Measurements from ENCODE around the gene PDE9A.

Gene PDE9A

DNA sequence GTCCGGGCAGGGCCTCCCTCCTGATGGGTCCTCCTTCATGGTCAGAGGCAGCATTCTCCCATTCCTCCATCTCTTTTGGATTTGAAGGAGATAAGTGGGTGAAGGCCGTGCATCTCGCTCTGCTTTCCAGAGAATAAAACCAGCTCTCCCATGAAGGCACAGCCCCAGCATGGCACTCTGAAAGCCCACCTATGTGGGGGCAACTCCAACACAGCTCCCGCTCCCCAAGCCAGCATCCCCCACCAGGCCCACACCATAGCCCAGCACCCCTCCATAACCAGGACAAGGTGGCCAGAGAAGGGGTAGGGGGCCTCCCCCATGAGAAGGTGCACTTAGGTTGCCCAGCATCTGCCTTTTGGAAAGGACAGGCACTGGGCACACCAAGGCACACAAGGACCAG lies 112.2 kb downstream of the PDE9A start:
- Histone ChIP-seq H3K27ac (ENCODE audit: low read depth in 2 of 2, low read length in 2 of 2) (no peak overlapping the region), H3K9me3 (ENCODE audit: control insufficient read depth in 2 of 2, low read length in 2 of 2) (no peaks in the 10 kb centered on the region), H3K4me3 (ENCODE audit: low read length in 2 of 2) (no peak overlapping the region), H3K9ac (ENCODE audit: low read depth in 1 of 2, low read length in 2 of 2) (no peak overlapping the region), H3K4me1 (ENCODE audit: control insufficient read depth in 2 of 2, insufficient read depth in 2 of 2, low read length in 2 of 2) (no peaks in the 10 kb centered on the region), H3K36me3 (ENCODE audit: control insufficient read depth in 2 of 2, insufficient read depth in 2 of 2, low read length in 2 of 2) (peaks cover 61 to 74% of the 10 kb centered on the region in 2 donors), H3K27me3 (ENCODE audit: control insufficient read depth in 2 of 2, insufficient read depth in 2 of 2, low read length in 2 of 2) (no peaks in the 10 kb centered on the region)

DNA sequence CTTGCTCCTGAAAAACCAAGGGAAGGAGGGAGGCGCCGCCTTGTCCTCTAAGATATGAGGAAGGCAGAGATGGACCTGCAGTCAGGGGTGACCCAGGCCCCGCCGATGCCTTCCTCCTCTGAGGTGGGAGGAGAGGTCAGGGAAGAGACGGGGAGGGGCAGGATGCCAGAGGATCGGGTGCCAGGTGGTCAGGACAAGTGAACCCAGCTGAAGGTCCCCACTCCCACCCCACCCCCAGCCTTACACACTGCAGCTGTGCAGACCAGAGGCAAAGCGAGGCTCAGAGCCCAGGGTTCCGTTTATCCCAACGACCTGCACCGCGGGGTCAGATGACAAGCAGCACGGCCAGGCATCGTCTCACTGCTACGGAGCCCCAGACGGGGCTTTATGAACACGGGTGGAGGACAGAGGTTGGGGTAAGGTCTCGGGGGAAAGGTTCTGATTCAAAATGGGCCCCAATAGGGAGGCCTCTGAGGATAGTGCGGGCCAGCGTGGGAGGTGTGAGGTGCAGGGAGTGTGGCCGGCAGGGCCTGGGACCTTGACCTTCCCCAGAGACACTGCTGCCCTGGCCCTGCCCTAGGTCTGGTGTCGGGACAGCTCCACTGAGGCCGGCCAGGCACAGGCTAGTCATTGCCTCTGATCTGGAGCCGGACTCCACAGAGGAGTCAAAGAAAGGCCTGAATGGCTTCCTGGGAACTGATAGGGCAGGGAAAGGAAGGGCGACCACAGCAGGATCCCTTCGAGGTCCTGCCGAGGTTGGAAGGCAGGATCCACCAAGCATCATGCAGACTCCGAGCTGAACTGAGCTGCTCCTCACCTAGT lies 113.5 kb downstream of the PDE9A start:
- peaks cover 64 to 75% of the 10 kb centered on the region in 2 donors for H3K36me3 ChIP-seq (ENCODE audit: control insufficient read depth in 2 of 2, insufficient read depth in 2 of 2, low read length in 2 of 2)
- H3K9ac ChIP-seq (ENCODE audit: low read depth in 1 of 2, low read length in 2 of 2): no peak overlapping the region
- no peaks in the 10 kb centered on the region for H3K4me1 ChIP-seq (ENCODE audit: control insufficient read depth in 2 of 2, insufficient read depth in 2 of 2, low read length in 2 of 2)
- H3K27me3 ChIP-seq (ENCODE audit: control insufficient read depth in 2 of 2, insufficient read depth in 2 of 2, low read length in 2 of 2): no peaks in the 10 kb centered on the region
- H3K9me3 ChIP-seq (ENCODE audit: control insufficient read depth in 2 of 2, low read length in 2 of 2): no peaks in the 10 kb centered on the region
- no peak overlapping the region for H3K4me3 ChIP-seq (ENCODE audit: low read length in 2 of 2)
- H3K27ac ChIP-seq (ENCODE audit: low read depth in 2 of 2, low read length in 2 of 2): no peak overlapping the region

DNA sequence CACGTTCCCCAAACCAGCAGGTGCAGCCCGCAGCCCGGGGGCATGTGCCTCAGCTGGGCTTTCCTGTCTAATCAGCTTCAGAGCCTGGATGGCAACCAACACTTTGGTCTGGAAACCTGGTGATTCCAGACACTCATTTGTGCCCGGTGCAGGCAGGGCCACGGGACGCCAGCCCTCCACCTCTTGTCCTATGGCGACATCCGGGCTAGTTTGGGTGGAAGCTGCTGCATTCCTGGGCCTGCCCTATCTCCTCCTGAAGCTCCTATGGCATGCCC lies 114.1 kb downstream of the PDE9A start:
- H3K9me3 ChIP-seq (ENCODE audit: control insufficient read depth in 2 of 2, low read length in 2 of 2): no peaks in the 10 kb centered on the region
- H3K4me1 ChIP-seq (ENCODE audit: control insufficient read depth in 2 of 2, insufficient read depth in 2 of 2, low read length in 2 of 2): no peaks in the 10 kb centered on the region
- no peak overlapping the region for H3K27ac ChIP-seq (ENCODE audit: low read depth in 2 of 2, low read length in 2 of 2)
- H3K36me3 ChIP-seq (ENCODE audit: control insufficient read depth in 2 of 2, insufficient read depth in 2 of 2, low read length in 2 of 2): peaks cover 59 to 77% of the 10 kb centered on the region in 2 donors
- H3K27me3 ChIP-seq (ENCODE audit: control insufficient read depth in 2 of 2, insufficient read depth in 2 of 2, low read length in 2 of 2): no peaks in the 10 kb centered on the region
- no peak overlapping the region for H3K9ac ChIP-seq (ENCODE audit: low read depth in 1 of 2, low read length in 2 of 2)
- H3K4me3 ChIP-seq (ENCODE audit: low read length in 2 of 2): no peak overlapping the region

DNA sequence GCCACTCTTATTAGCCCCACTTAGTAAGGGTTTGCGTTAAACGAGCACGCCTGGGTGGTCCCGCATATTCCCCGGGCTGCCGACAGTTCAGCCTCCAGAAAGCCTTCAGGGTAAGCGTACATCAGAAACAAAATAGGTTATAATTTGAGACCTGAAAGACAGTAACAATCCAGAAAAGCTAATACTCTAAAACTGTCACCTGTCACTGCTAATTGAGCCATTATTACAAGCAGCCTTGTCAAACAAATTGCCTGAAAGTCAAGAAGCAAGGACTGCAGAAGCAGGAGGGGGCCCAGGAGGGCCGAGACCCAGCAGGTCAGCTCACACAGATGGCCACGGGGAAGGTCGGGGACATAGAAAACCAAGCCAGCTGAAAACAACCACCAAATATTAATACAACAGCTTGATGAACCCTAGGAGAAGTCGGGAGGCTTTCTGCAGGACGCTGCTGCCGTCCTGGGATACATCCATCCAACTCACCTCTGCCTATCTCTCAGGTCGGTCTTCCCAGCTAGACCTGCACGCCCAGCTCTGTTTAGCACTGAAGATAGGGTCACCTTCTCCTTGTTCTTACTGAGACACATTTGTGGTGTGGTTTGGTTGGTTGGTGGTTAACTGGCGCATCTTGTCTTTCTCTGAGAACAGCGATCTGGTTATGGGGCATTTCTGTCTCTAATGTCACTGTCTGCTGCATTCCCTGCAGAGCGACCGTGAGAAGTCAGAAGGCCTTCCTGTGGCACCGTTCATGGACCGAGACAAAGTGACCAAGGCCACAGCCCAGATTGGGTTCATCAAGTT lies 115.1 kb downstream of the PDE9A start:
- no peaks in the 10 kb centered on the region for H3K4me1 ChIP-seq (ENCODE audit: control insufficient read depth in 2 of 2, insufficient read depth in 2 of 2, low read length in 2 of 2)
- H3K9ac ChIP-seq (ENCODE audit: low read depth in 1 of 2, low read length in 2 of 2): no peak overlapping the region
- no peak overlapping the region for H3K27ac ChIP-seq (ENCODE audit: low read depth in 2 of 2, low read length in 2 of 2)
- no peaks in the 10 kb centered on the region for H3K9me3 ChIP-seq (ENCODE audit: control insufficient read depth in 2 of 2, low read length in 2 of 2)
- H3K36me3 ChIP-seq (ENCODE audit: control insufficient read depth in 2 of 2, insufficient read depth in 2 of 2, low read length in 2 of 2): peaks cover 56 to 72% of the 10 kb centered on the region in 2 donors
- H3K27me3 ChIP-seq (ENCODE audit: control insufficient read depth in 2 of 2, insufficient read depth in 2 of 2, low read length in 2 of 2): no peaks in the 10 kb centered on the region
- no peak overlapping the region for H3K4me3 ChIP-seq (ENCODE audit: low read length in 2 of 2)

DNA sequence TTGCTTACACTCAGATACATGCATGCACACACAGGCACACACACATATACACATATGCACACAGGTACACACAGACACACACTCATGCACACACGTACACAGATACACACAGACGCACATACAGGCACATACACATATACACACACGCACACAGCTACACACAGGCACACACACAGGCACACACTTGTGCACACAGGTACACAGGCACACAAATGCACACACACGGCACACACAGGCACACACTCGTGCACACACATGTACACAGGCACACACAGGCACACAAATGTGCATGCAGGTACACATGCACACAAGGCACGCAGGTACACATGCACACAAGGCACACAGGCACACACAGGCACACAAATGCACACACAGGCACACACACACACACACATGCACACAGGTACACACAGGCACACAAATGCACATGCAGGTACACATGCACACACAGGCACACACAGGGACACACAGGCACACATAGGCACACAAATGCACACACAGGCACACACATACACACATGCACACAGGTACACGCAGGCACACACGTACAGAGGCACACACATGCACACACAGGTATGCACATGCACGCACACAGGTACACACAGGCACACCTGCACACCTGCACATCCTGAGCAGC lies 115.9 kb downstream of the PDE9A start:
- Histone ChIP-seq H3K36me3 (ENCODE audit: control insufficient read depth in 2 of 2, insufficient read depth in 2 of 2, low read length in 2 of 2) (peaks cover 50 to 64% of the 10 kb centered on the region in 2 donors), H3K9me3 (ENCODE audit: control insufficient read depth in 2 of 2, low read length in 2 of 2) (no peaks in the 10 kb centered on the region), H3K9ac (ENCODE audit: low read depth in 1 of 2, low read length in 2 of 2) (no peak overlapping the region), H3K4me3 (ENCODE audit: low read length in 2 of 2) (no peak overlapping the region), H3K4me1 (ENCODE audit: control insufficient read depth in 2 of 2, insufficient read depth in 2 of 2, low read length in 2 of 2) (no peaks in the 10 kb centered on the region), H3K27ac (ENCODE audit: low read depth in 2 of 2, low read length in 2 of 2) (no peak overlapping the region), H3K27me3 (ENCODE audit: control insufficient read depth in 2 of 2, insufficient read depth in 2 of 2, low read length in 2 of 2) (no peaks in the 10 kb centered on the region)

DNA sequence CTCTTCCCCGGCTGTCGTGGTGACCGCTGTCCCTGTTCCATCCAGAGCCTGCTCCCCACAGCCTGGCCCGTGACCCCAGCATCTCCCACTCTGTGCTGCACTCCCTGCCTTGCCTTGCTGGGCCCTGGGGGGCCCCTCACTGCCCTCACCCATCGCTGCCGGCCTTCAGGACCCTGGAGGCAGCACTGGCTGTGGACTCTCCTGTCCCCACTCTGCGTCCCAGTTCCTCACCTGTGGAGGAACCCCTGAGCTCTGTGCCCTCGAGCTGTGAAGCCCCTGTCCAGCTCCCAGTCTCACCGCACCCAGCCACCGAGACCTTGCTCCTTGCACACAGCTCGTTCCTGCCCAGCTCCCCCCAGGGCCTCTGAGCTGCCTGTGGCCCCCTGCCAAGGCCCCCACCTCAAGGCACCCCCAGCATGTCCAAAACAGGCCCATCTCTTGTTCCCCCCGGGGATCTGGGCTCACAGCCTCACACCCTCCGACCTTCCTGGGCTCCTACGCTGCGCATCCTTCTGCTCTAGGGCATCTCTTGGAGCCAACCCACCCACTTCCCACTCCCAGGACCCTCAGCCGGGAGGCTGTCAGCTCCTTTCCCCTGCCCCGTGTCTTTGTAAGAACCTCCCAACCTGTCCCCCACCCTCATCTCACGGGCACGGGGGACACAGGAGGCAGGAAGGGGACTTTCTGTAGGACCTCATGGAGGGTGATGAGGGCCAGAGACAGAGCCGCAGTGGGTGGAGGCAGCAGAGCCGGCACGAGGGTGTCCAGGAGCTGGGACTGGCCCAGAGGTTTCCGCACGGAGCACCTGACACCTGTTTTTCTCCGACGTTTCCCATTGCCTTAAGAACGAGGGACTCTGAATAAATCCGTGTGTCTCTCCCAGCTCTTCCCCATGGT lies 116.6 kb downstream of the PDE9A start:
- H3K27ac ChIP-seq (ENCODE audit: low read depth in 2 of 2, low read length in 2 of 2): no peak overlapping the region
- no peaks in the 10 kb centered on the region for H3K4me1 ChIP-seq (ENCODE audit: control insufficient read depth in 2 of 2, insufficient read depth in 2 of 2, low read length in 2 of 2)
- no peaks in the 10 kb centered on the region for H3K9me3 ChIP-seq (ENCODE audit: control insufficient read depth in 2 of 2, low read length in 2 of 2)
- H3K9ac ChIP-seq (ENCODE audit: low read depth in 1 of 2, low read length in 2 of 2): no peak overlapping the region
- no peak overlapping the region for H3K4me3 ChIP-seq (ENCODE audit: low read length in 2 of 2)
- no peaks in the 10 kb centered on the region for H3K27me3 ChIP-seq (ENCODE audit: control insufficient read depth in 2 of 2, insufficient read depth in 2 of 2, low read length in 2 of 2)
- H3K36me3 ChIP-seq (ENCODE audit: control insufficient read depth in 2 of 2, insufficient read depth in 2 of 2, low read length in 2 of 2): peaks cover 46 to 61% of the 10 kb centered on the region in 2 donors

DNA sequence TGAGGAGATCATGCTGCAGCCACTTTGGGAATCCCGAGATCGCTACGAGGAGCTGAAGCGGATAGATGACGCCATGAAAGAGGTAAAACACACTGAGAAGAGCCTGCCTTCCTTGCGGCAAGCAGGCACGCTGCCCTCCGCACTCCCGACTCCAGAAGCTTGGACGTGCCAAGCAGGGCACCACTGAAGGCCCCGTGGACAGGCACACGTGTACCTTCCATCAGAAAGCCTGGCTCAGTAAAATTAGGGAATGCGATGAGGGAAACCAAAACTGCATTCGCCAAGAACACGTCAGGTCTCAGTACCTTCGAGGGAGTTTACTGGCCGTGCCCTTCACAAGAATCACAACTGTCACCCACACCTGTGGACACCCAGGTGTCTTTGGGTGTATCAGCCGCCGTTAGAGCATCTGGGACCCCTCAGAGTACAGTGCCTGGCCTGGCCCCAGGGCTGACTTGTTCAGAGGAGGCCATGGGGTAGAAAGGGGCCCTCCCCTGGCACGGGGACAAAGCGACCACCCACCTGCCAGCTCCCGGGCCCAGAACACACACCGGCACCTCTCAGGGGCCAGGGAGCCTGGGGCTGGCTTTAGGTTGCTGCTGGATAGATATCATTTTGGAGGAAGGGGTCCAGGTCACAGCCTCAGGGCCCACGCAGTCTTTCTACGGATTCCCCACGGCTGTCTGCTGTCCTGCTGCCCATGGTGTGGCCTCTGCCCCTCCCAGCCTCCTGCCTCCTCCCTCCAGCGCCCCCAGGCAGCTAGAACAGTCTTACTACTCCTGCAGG lies 117.5 kb downstream of the PDE9A start:
- Histone ChIP-seq H3K36me3 (ENCODE audit: control insufficient read depth in 2 of 2, insufficient read depth in 2 of 2, low read length in 2 of 2) (peaks cover 42 to 57% of the 10 kb centered on the region in 2 donors), H3K9me3 (ENCODE audit: control insufficient read depth in 2 of 2, low read length in 2 of 2) (no peaks in the 10 kb centered on the region), H3K27ac (ENCODE audit: low read depth in 2 of 2, low read length in 2 of 2) (no peak overlapping the region), H3K4me1 (ENCODE audit: control insufficient read depth in 2 of 2, insufficient read depth in 2 of 2, low read length in 2 of 2) (no peaks in the 10 kb centered on the region), H3K4me3 (ENCODE audit: low read length in 2 of 2) (no peak overlapping the region), H3K27me3 (ENCODE audit: control insufficient read depth in 2 of 2, insufficient read depth in 2 of 2, low read length in 2 of 2) (no peaks in the 10 kb centered on the region), H3K9ac (ENCODE audit: low read depth in 1 of 2, low read length in 2 of 2) (no peak overlapping the region)

DNA sequence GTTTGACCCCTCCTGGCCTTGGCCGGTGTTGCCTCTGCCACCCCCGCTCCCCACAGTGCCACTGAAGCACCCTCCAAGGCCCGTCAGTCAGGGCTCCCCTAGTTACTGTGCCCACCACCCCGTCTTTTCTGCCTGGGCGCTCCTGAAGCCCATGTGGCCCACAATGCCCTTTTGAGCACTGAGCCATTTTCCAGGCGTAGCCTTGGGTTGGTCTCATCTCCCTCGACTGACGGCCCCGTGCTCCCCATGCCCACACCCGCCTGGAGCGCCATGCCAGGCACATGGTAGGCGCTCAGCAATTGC lies 118.0 kb downstream of the PDE9A start:
- no peak overlapping the region for H3K9ac ChIP-seq (ENCODE audit: low read depth in 1 of 2, low read length in 2 of 2)
- H3K4me3 ChIP-seq (ENCODE audit: low read length in 2 of 2): no peak overlapping the region
- no peak overlapping the region for H3K27ac ChIP-seq (ENCODE audit: low read depth in 2 of 2, low read length in 2 of 2)
- no peaks in the 10 kb centered on the region for H3K27me3 ChIP-seq (ENCODE audit: control insufficient read depth in 2 of 2, insufficient read depth in 2 of 2, low read length in 2 of 2)
- peaks cover 38 to 58% of the 10 kb centered on the region in 2 donors for H3K36me3 ChIP-seq (ENCODE audit: control insufficient read depth in 2 of 2, insufficient read depth in 2 of 2, low read length in 2 of 2)
- H3K9me3 ChIP-seq (ENCODE audit: control insufficient read depth in 2 of 2, low read length in 2 of 2): no peaks in the 10 kb centered on the region
- no peaks in the 10 kb centered on the region for H3K4me1 ChIP-seq (ENCODE audit: control insufficient read depth in 2 of 2, insufficient read depth in 2 of 2, low read length in 2 of 2)

DNA sequence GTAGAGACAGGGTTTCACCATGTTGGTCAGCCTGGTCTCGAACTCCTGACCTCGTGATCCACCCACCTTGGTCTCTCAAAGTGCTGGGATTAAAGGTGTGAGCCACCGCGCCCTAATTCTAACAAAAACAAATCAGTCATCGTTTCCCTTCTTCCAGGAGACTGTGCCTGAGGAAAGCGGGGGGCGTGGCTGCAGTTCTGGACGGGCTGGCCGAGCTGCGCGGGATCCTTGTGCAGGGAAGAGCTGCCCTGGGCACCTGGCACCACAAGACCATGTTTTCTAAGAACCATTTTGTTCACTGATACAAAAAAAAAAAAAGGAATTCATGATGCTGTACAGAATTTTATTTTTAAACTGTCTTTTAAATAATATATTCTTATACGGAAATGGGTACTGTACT lies 121.7 kb downstream of the PDE9A start:
- no peaks in the 10 kb centered on the region for H3K27me3 ChIP-seq (ENCODE audit: control insufficient read depth in 2 of 2, insufficient read depth in 2 of 2, low read length in 2 of 2)
- no peak overlapping the region for H3K9ac ChIP-seq (ENCODE audit: low read depth in 1 of 2, low read length in 2 of 2)
- H3K36me3 ChIP-seq (ENCODE audit: control insufficient read depth in 2 of 2, insufficient read depth in 2 of 2, low read length in 2 of 2): peaks cover 11 to 28% of the 10 kb centered on the region in 2 donors
- H3K4me1 ChIP-seq (ENCODE audit: control insufficient read depth in 2 of 2, insufficient read depth in 2 of 2, low read length in 2 of 2): no peaks in the 10 kb centered on the region
- no peaks in the 10 kb centered on the region for H3K9me3 ChIP-seq (ENCODE audit: control insufficient read depth in 2 of 2, low read length in 2 of 2)
- no peak overlapping the region for H3K27ac ChIP-seq (ENCODE audit: low read depth in 2 of 2, low read length in 2 of 2)
- no peak overlapping the region for H3K4me3 ChIP-seq (ENCODE audit: low read length in 2 of 2)
